ENCODE measurements around the gene MELTF.

The MELTF gene

GRCh38 chr3:196991581-196992460, 37.8 kb downstream of the MELTF start:
- DNase-seq: no peak

DNA sequence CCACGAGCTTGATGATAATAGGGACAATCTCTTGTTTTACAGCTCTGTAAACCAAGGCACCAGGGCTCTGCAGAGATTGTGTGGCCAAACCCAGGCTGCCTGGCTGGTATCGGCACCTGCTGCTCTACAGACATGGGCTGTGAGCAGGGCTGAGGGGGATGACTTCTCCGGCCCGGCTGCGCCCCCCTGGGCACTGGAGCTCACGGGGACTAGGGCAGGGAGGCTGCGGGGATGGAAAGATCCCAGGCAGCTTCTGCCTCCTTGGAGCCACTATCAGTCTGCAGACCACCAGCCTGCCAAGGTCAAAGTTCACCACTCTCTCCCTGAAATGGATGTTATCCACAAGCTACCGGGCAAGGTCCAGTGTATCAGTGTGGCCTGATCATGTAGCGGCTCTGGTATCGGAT, 39.0 kb downstream of the MELTF start:
- no peak for DNase-seq

DNA sequence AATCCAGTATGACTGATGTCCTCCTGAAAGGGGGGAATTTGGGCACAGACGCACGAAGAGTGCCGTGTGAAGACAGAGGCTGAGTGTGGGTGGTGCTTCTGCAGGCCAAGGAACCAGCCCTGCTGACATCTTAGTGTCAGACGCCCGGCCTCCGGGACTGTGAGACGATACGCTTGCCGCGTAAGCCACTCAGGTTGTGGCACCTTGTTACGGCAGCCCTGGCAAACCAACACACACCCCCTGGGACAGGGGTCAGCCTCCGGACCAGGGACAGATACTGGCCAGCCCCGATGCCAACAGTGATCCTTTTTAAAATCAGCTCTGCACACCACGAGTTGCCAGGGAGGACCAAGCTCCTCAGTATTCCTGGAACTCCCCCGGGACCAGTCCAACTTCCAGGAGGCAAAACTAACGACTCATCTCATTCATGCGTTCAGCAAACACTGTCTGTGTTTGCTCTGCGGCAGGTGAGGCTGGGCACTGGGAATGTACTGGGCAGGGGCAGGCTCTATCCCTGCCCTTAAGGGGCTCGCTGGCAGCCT, 39.8 kb downstream of the MELTF start:
- DNase-seq: no peak

- no peak for DNase-seq
Measured at GRCh38 chr3:196988241-196989029, 41.2 kb downstream of the MELTF start.

GRCh38 chr3:196987022-196987421, 42.6 kb downstream of the MELTF start:
- DNase-seq: no peak

DNA sequence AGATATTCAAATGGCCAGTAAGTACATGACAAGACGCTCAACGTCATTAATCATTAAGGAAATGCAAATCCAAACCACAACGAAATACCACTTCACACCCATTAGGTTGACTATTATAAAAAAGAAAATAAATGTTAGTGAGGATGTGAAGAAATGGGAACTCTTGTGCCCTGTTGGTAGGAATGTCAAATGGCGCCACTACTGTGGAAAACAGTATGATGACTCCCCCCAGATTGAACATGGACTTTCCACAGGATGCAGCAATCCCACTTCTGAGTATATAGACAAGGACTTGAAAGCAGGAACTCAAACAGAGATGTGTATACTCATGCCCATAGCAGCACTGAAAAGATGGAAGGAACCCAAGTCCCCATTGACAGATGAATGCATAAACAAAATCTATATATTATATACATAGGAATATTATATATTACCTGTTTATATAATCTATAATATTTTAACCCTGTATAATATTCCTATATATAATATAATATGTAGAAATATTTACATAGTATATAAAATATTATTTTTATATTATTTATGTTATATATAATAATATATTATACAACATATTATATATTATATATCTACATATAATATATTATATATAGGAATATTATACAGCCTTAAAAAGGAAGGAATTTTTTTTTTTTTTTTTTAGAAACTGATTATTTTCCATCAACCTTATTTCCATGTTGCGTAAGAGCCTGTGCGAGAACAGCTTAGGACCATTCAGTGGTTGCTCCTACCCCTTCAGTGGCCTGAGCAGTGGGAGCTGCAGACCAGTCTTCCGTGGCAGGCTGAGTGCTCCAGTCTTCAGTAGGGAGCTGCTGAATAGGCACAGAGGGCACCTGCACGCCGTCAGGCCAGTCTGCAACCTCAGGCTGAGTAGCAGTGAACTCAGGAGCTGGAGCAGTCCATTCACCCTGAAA, 43.4 kb downstream of the MELTF start:
- no peak for DNase-seq

GRCh38 chr3:196985298-196985697, 44.3 kb downstream of the MELTF start:
- no peak for DNase-seq

DNA sequence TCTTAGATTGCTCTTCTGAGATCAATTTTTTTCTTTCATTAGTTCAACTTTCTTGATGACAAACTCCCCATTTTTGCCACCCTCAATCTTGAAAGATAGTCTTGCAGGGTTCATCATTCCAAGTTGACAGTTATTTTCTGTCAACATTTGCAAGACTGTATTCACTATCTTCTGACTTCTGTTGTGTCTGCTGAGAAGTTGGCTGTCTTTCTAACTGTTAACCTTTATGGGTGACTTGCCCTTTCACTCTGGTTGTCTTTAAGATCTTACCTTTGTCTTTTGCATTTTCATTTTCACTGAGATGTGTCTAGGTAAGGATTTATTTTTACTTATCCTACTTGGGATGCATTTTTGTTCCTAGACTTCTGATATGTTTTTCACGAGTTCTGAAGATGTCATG, 46.4 kb downstream of the MELTF start:
- DNase-seq: no peak

DNA sequence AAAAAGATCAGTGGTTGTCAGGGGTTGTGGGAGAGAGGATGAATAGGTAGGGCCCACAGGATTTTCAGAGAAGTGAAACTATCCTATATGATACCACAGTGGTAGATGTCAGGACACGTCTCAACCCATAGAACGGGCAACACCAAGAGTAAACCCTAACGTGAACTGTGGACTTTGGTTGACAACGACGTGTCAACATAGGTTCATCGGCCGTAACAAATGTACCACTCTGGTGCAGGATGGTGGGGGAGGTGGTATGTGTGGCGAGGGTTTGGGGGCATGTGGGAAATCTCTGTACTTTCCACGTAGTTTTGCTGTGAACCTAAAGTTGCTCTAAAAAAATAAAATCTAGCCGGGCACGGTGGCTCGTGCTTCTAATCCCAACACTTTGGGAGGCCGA, 48.0 kb downstream of the MELTF start:
- no peak for DNase-seq

GRCh38 chr3:196979545-196979944, 50.1 kb downstream of the MELTF start:
- no peak for DNase-seq

DNA sequence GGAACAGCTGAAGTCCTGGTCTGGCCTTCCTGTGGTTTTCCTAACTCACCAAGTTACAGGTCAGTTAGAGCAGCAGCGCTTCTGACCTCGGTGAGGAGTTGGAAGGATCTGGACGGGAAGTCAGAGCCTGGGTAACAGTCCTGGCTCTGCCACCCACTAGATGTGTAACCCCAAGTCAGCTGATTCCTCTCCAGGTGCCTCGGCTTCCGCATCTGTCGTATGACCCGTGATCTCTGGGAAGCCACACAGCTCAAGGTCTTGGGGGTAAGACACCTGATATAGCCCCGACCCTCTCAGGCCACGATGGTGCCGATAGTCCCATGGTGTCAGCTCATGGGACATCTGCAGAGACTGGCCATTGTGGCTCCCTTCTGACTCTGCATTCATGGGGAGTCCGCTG, 52.7 kb downstream of the MELTF start:
- no peak for DNase-seq

GRCh38 chr3:196975349-196975748, 54.3 kb downstream of the MELTF start:
- DNase-seq: no peak

- no peak for DNase-seq
Measured at GRCh38 chr3:196974661-196975060, 55.0 kb downstream of the MELTF start.

DNA sequence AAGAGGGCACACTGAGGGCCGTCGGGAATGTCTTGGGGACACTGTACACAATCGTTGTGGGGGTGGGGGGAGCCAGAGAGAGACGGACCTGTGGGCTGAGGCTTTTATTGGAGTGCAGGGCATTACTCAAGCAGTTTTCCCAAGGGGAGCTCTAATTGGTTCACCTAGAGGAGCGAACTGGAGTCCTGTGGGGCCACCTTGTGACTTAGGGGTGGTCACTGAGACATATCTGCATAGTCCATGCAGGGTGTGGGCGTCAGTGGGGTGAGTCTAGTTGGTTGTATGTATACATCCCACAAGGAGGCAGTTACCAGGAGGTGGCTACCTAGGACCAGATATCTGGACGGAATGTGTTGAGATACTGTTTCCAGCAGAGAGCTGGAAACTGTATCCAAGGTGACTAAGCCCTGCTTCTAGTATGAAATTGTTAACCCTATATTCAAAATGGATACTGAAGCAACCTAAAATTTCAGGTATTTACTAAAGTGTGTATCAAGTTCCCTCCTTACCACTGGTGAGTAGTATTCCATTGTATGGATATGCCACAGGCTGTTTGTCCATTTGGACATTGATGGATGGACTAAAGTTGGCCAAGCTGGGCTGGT, 58.4 kb downstream of the MELTF start:
- DNase-seq: no peak

DNA sequence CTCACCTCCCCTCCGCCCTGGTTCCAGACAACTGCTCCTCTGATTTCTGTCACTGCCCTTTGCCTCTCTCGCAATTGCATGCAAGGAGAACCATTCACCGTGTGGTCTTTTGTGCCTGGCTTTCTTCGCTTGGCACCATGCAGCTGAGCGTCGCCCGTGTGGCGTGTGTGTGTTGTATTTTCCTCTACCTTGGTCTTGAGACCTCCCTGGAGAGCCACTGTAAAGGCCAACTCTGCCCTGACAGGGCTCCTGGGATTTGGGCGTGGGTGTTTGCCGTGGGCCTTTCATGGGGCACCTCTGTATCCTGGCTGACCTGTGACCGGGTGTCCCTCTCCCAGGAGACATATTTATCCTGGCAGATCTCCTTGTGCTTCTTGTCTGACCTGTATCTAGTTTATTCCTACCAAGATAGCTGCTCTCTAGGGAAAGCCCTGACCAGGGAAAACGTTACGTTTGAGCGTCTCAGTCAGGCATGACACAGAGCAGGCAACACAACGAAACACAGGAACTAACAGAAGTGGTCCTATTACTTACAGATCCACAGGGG, 59.0 kb downstream of the MELTF start:
- no peak for DNase-seq

GRCh38 chr3:196969660-196970546, 59.7 kb downstream of the MELTF start:
- peak; percentile 37 for DNase-seq

DNA sequence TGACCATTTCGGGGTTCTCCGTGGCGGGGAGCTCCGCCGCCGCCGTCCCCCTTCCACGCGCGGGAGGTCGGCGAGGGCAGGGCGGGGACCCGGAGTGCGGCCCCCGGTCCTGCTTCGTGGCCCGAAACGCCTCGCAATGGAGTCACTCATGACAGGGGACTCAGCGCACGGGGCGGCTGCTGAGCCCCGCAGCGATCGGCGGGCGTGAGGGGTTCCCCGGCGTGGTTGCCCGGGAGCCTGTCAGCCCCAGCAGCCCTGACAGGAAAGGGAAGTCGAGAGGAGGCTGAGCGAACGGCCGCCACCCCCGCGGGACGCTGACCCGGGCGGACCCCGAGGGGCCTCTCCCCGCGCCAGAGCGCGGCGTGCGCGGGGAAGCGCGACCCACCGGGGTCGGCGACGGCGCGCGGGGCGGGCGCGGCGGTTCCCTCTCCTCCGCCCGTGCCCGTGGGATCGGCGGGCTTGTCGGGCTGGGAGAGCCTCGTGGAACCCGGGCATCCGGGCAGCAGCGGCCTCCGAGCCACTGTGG, 60.4 kb downstream of the MELTF start:
- no peak for DNase-seq

DNA sequence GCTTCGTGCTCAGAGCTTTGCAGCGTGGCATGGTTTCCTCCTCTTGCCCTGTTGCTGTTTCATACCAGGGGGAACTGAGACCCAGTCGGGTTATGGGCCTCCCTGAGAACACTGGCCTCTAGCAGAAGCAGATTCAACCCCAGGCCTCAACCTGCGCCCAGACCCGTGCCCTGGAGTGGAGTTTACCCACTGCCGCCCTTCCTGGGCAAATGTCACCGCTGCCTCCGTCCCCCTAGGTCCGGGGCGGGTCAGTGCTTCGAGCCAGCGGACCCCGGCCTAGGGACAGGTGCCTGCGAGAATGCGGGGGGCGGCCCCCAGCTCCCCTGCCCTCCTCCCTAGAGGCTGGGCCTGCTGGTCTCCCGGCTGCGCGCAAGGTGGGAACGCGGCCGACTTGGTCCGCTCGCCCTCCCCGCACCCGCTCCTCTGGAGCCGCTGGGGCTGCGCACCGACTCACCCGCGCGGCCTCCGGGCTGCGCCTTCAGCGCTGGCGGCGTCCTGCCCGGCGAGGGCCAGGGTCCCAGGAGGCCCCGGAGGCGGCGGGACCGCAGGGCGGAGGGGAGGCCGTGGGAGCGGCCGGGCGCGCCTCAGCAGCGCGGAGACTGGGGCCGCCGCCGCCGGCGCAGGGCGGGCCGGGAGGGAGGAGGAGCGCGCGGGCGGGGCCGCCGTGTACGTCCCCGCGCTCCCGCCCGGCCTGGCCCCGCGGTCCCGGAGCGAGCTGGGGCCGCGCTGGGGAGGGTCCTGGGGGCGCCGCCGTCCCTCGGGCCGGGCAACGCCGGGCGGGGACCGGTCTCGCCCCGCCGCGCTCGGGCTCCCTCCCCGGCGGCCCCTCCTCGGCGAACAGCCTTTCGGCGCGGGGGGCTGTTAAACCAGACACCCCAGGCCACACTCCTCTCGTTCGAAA, 61.1 kb downstream of the MELTF start, which contains the start of gene PIGZ:
PIGZ (minus strand) TSS at position 601 of the 901 bp plus-strand sequence. CDS start 16,802 bp downstream, outside the sequence.
- DNase-seq: no peak

Data from effector CD8-positive, alpha-beta T cell (primary cell).